PC-9 (cell line): ENCODE data around the gene PPY. TPM values are rescaled to one million over a fixed set of nuclear protein-coding genes. Genes with fewer than 3 reads are reported as not detected.

ENCODE experiments used
- Bru-seq: library from RNA; stranded (reverse); fragments of 400-500 nt; gene quantifications from one replicate; lab custom pipeline; 2021; lab: Mats Ljungman, UMichigan
- BruChase-seq, 2 experiments: library from RNA; stranded (reverse); fragments of 400-500 nt; gene quantifications; one replicate each; lab custom pipeline; 2021; lab: Mats Ljungman, UMichigan
- BruUV-seq: library from RNA; stranded (reverse); fragments of 400-500 nt; replicated peaks from 2 replicates; lab custom pipeline; 2021; lab: Mats Ljungman, UMichigan
- CTCF ChIA-PET: fragments of 300-600 bp; sonication (Branson Sonifier 250); formaldehyde crosslinking; loops from one replicate; lab custom pipeline; 2022; ENCODE audit warnings: antibody characterized with exemption; lab: Charles Lee
- POLR2A ChIA-PET: fragments of 300-600 bp; sonication (Branson Sonifier 250); formaldehyde crosslinking; loops from one replicate; lab custom pipeline; 2022; ENCODE audit warnings: antibody characterized with exemption; ENCODE audit not compliant: unreplicated experiment; lab: Charles Lee
- DNase-seq, 2 experiments: peaks; one replicate each; pipeline versions ENCODE4 v3.0.0 to v3.0.0-alpha.2; 2015 to 2022; ENCODE audit warnings: mixed read lengths in 1 of 2
- H2AFZ ChIP-seq: fragments of 200-600 bp; sonication (generic); 2 replicates; pipeline ENCODE4 v1.8.1; 2017; ENCODE audit warnings: antibody characterized with exemption
- H3F3A ChIP-seq: fragments of 200-600 bp; sonication (generic); 2 replicates; pipeline ENCODE4 v1.8.1; 2017; ENCODE audit warnings: antibody characterized with exemption, mild to moderate bottlenecking, low read depth; ENCODE audit not compliant: insufficient read depth
- H3K27ac ChIP-seq: fragments of 200-600 bp; sonication (generic); 2 replicates; pipeline ENCODE4 v1.6.1; 2016; ENCODE audit warnings: mixed run types
- H3K27me3 ChIP-seq: fragments of 200-600 bp; sonication (generic); 2 replicates; pipeline ENCODE4 v1.6.1; 2016; ENCODE audit warnings: low read depth, mixed run types; ENCODE audit not compliant: insufficient read depth
- H3K36me3 ChIP-seq: fragments of 200-600 bp; sonication (generic); 2 replicates; pipeline ENCODE4 v1.6.1; 2016; ENCODE audit warnings: low read depth, mixed run types
- H3K4me1 ChIP-seq: fragments of 200-600 bp; sonication (generic); replicated peaks from 2 replicates; pipeline ENCODE4 v1.6.1; 2016; ENCODE audit warnings: mixed run types; ENCODE audit not compliant: insufficient read depth
- H3K4me2 ChIP-seq: fragments of 200-600 bp; sonication (generic); 2 replicates; pipeline ENCODE4 v1.6.1; 2017; ENCODE audit warnings: mixed run types
- H3K4me3 ChIP-seq: fragments of 200-600 bp; sonication (generic); 2 replicates; pipeline ENCODE4 v1.6.1; 2016; ENCODE audit warnings: mixed run types
- H3K79me2 ChIP-seq: fragments of 200-600 bp; sonication (generic); 2 replicates; pipeline ENCODE4 v1.6.1; 2017; ENCODE audit warnings: low read depth, mixed run types
- H3K9me2 ChIP-seq: fragments of 200-600 bp; sonication (generic); 2 replicates; pipeline ENCODE4 v1.8.1; 2017; ENCODE audit warnings: mild to moderate bottlenecking; ENCODE audit not compliant: insufficient read depth
- H3K9me3 ChIP-seq: fragments of 200-600 bp; sonication (generic); 2 replicates; pipeline ENCODE4 v1.8.1; 2016; ENCODE audit warnings: low read depth; ENCODE audit not compliant: insufficient read depth
- H4K20me1 ChIP-seq: fragments of 200-600 bp; sonication (generic); 2 replicates; pipeline ENCODE4 v1.8.1; 2017; ENCODE audit not compliant: insufficient read depth
- CTCF ChIP-seq: fragments of 200-600 bp; sonication (generic); conservative IDR thresholded peaks from 2 replicates; pipeline ENCODE4 v1.6.1; 2017; ENCODE audit warnings: mixed run types, antibody characterized with exemption, mild to moderate bottlenecking, moderate library complexity
- EZH2 ChIP-seq: fragments of 200-600 bp; sonication (generic); IDR thresholded peaks from 2 replicates; pipeline ENCODE4 v1.8.0; 2017; ENCODE audit warnings: antibody characterized with exemption, low read depth
- intact Hi-C: fragments of 100-400 bp; cut with micrococcal nuclease; formaldehyde crosslinking; loops from one replicate; pipeline ENCODE4 v1.10.0; 2022; ENCODE audit not compliant: unreplicated experiment
- long read RNA-seq: library from polyadenylated mRNA; stranded (forward); transcript quantifications from one replicate; pipeline ENCODE4 v2.0.0, GENCODE V29; 2022
- total RNA-seq: library from RNA; stranded (reverse); gene quantifications from 2 replicates; pipeline ENCODE4 v1.2.3, GENCODE V29; 2021

Gene PPY
- not detected in 2 replicates for total RNA-seq
- not detected for Bru-seq, nascent RNA
- not detected for BruChase-seq, experiment 1, labeled RNA remaining after a 2-hour chase
- BruChase-seq, experiment 2, labeled RNA remaining after a 6-hour chase, result not detected
- long read RNA-seq, result 0 reads

GRCh38 chr17:43942051-43942685 is at the start of gene PPY:
Gene PPY (minus strand): TSS chr17:43942476. CDS start chr17:43941654, 822 bp downstream.
- Histone ChIP-seq H3K4me3 (no peak within 1 kb of the TSS), H3K4me1 (no peaks in the 10 kb centered on the region), H3K4me2 (no peak within 1 kb of the TSS), H3F3A (no peaks in the 10 kb centered on the region), H3K79me2 (no peaks in the 10 kb centered on the region), H4K20me1 (no peaks in the 10 kb centered on the region), H3K36me3 (no peaks in the 10 kb centered on the region), H2AFZ (no peak within 1 kb of the TSS), H3K27ac (no peak within 1 kb of the TSS), H3K9me3 (no peaks in the 10 kb centered on the region), H3K9me2 (no peaks in the 10 kb centered on the region), H3K27me3 (peaks cover 6% of the 10 kb centered on the region)
- DNase-seq, result no peak
- intact Hi-C loops, result loop anchor here (5.0 kb wide), 1 partner anchor 390 kb away; no protein-coding TSS in a partner anchor
- ChIA-PET POLR2A (no interaction called here), CTCF (no interaction called here)
- no peak for TF ChIP-seq CTCF
- no peak for TF ChIP-seq EZH2
- BruUV-seq, result no TSS peak

- no peak overlapping the region for H3K4me2 ChIP-seq
- H4K20me1 ChIP-seq, result no peaks in the 10 kb centered on the region
- ChIA-PET POLR2A (no interaction called here), CTCF (interaction anchor here (0.6 kb wide), 1 partner anchor 18 kb away, joined by 5 read pairs; no protein-coding TSS in a partner anchor)
- H3K9me2 ChIP-seq, result no peaks in the 10 kb centered on the region
- H3K79me2 ChIP-seq, result no peaks in the 10 kb centered on the region
- intact Hi-C loops, result no loop called here
- no peaks in the 10 kb centered on the region for H3K4me1 ChIP-seq
- no TSS peak for BruUV-seq
- no peaks in the 10 kb centered on the region for H3K36me3 ChIP-seq
- H3K27me3 ChIP-seq, result peaks cover 16% of the 10 kb centered on the region
- no peak overlapping the region for H3K27ac ChIP-seq
- no peaks in the 10 kb centered on the region for H3K9me3 ChIP-seq
- H3K4me3 ChIP-seq, result no peak overlapping the region
- no peak overlapping the region for H2AFZ ChIP-seq
- TF ChIP-seq EZH2, result no peak
- TF ChIP-seq CTCF, result no peak
- no peak for DNase-seq
- no peaks in the 10 kb centered on the region for H3F3A ChIP-seq
Measured at GRCh38 chr17:43988301-43988700, 46.0 kb upstream of the PPY start.

GRCh38 chr17:43987131-43988021 is 45.1 kb upstream of the PPY start:
- Histone ChIP-seq H3K36me3 (no peaks in the 10 kb centered on the region), H3K27me3 (peaks cover 25% of the 10 kb centered on the region), H3K9me2 (no peaks in the 10 kb centered on the region), H3F3A (no peaks in the 10 kb centered on the region), H3K9me3 (no peaks in the 10 kb centered on the region), H2AFZ (no peak overlapping the region), H4K20me1 (no peaks in the 10 kb centered on the region), H3K27ac (no peak overlapping the region), H3K4me2 (no peak overlapping the region), H3K4me3 (no peak overlapping the region), H3K79me2 (no peaks in the 10 kb centered on the region), H3K4me1 (no peaks in the 10 kb centered on the region)
- no TSS peak for BruUV-seq
- no peak for DNase-seq
- ChIA-PET CTCF (no interaction called here), POLR2A (interaction anchor here (0.9 kb wide), 1 partner anchor 43 kb away, joined by 7 read pairs; no protein-coding TSS in a partner anchor)
- TF ChIP-seq CTCF, result no peak
- TF ChIP-seq EZH2, result no peak
- intact Hi-C loops, result no loop called here
